H1 (cell line): ENCODE results near the gene HAGH. TPM values are rescaled to one million over a fixed set of nuclear protein-coding genes. Genes with fewer than 3 reads are reported as not detected.

ENCODE experiments used
- CTCF ChIA-PET: fragments of 300-600 bp; sonication (Branson Sonifier 250); formaldehyde crosslinking; loops from one replicate; lab custom pipeline; 2021; ENCODE audit not compliant: partially characterized antibody; lab: Charles Lee
- POLR2A ChIA-PET: fragments of 300-600 bp; sonication (Branson Sonifier 250); formaldehyde crosslinking; loops from one replicate; lab custom pipeline; 2021; ENCODE audit warnings: inconsistent platforms; ENCODE audit not compliant: partially characterized antibody; lab: Charles Lee
- DNase-seq, 2 experiments: peaks; one replicate each; pipeline versions ENCODE4 v3.0.0 to v3.0.0-alpha.2; 2010 to 2022; ENCODE audit warnings: low spot score in 2 of 2, low read depth in 1 of 2, mixed read lengths in 1 of 2
- FAIRE-seq: peaks from 2 replicates; lab custom pipeline; 2011; peaks lifted over from hg19 to GRCh38; lab: Jason Lieb, UNC
- H2AFZ ChIP-seq: 2 replicates; pipeline ENCODE4 v1.8.1; 2012; ENCODE audit warnings: low read length, inconsistent platforms
- H2AK5ac ChIP-seq: 2 replicates; pipeline ENCODE4 v1.6.1; 2013; ENCODE audit warnings: low read depth, low read length
- H2BK120ac ChIP-seq: replicated peaks from 2 replicates; pipeline ENCODE3; 2013; ENCODE audit warnings: low read depth, low read length, inconsistent platforms
- H2BK12ac ChIP-seq: 2 replicates; pipeline ENCODE4 v1.6.1; 2013; ENCODE audit warnings: low read depth, low read length
- H2BK15ac ChIP-seq: 2 replicates; pipeline ENCODE4 v1.6.1; 2013; ENCODE audit warnings: low read length
- H2BK20ac ChIP-seq: 2 replicates; pipeline ENCODE4 v1.6.1; 2013; ENCODE audit warnings: low read length
- H2BK5ac ChIP-seq: 2 replicates; pipeline ENCODE4 v1.6.1; 2013; ENCODE audit warnings: low read depth, low read length
- H3K14ac ChIP-seq: 2 replicates; pipeline ENCODE4 v1.6.1; 2013; ENCODE audit warnings: inconsistent platforms; ENCODE audit not compliant: insufficient read length
- H3K18ac ChIP-seq: 2 replicates; pipeline ENCODE4 v1.6.1; 2013; ENCODE audit warnings: low read length; ENCODE audit errors: extremely low read depth
- H3K23ac ChIP-seq: 2 replicates; pipeline ENCODE4 v1.6.1; 2013; ENCODE audit warnings: inconsistent platforms; ENCODE audit not compliant: insufficient read length
- H3K23me2 ChIP-seq: 2 replicates; pipeline ENCODE4 v1.6.1; 2013; ENCODE audit warnings: low read depth, low read length
- H3K27ac ChIP-seq: 2 replicates; pipeline ENCODE4 v1.6.1; 2011; ENCODE audit warnings: low read depth, low read length, inconsistent platforms
- H3K27me3 ChIP-seq, 4 experiments: replicated peaks in 1 of 4; 1 replicate in 1 of 4; 2 replicates in 3 of 4; pipeline versions ENCODE4 v1.6.1 to v1.8.1; 2011 to 2013; ENCODE audit warnings: low read length in 3 of 4, mild to moderate bottlenecking in 3 of 4, inconsistent platforms in 2 of 4, mixed read lengths in 2 of 4, moderate library complexity in 1 of 4; ENCODE audit not compliant: control insufficient read depth in 3 of 4, insufficient read depth in 3 of 4; ENCODE audit errors: extremely low read depth in 1 of 4
- H3K36me3 ChIP-seq, 4 experiments: 2 replicates each; pipeline versions ENCODE4 v1.6.1 to v1.8.1; 2011 to 2013; ENCODE audit warnings: mild to moderate bottlenecking in 4 of 4, low read length in 3 of 4, moderate library complexity in 2 of 4, control low read depth in 1 of 4, inconsistent platforms in 1 of 4; ENCODE audit not compliant: insufficient read depth in 4 of 4, control insufficient read depth in 2 of 4
- H3K4ac ChIP-seq: replicated peaks from 2 replicates; pipeline ENCODE3; 2013; ENCODE audit warnings: low read length, low read depth, mixed read lengths, inconsistent platforms; ENCODE audit not compliant: insufficient read length
- H3K4me1 ChIP-seq, 4 experiments: replicated peaks in 1 of 4; 1 replicate in 1 of 4; 2 replicates in 3 of 4; pipeline versions ENCODE4 v1.6.1 to v1.8.1; 2011 to 2013; ENCODE audit warnings: low read length in 3 of 4, inconsistent platforms in 2 of 4, mixed read lengths in 1 of 4; ENCODE audit not compliant: insufficient read depth in 4 of 4, control insufficient read depth in 3 of 4
- H3K4me2 ChIP-seq, 2 experiments: 2 replicates each; pipeline versions ENCODE4 v1.6.1 to v1.8.1; 2011 to 2013; ENCODE audit warnings: low read depth in 2 of 2, low read length in 2 of 2, control low read depth in 1 of 2, inconsistent platforms in 1 of 2, mild to moderate bottlenecking in 1 of 2; ENCODE audit not compliant: insufficient read depth in 1 of 2
- H3K4me3 ChIP-seq, 4 experiments: fragments of 200-600, 300-600 bp in 1 of 4; sonication (generic), shearing (Covaris generic), sonication (Bioruptor Twin) in 1 of 4; 2 replicates each; pipeline versions ENCODE4 v1.5.1 to v1.8.1; 2011 to 2016; ENCODE audit warnings: low read length in 4 of 4, low read depth in 3 of 4, control low read depth in 2 of 4, inconsistent platforms in 2 of 4, mild to moderate bottlenecking in 2 of 4, mixed read lengths in 1 of 4, moderate library complexity in 1 of 4; ENCODE audit not compliant: insufficient read depth in 2 of 4; ENCODE audit errors: extremely low read depth in 1 of 4
- H3K56ac ChIP-seq: replicated peaks from 2 replicates; pipeline ENCODE3; 2013; ENCODE audit warnings: low read depth, mild to moderate bottlenecking, mixed read lengths, low read length, inconsistent platforms; ENCODE audit not compliant: insufficient read length
- H3K79me1 ChIP-seq: 2 replicates; pipeline ENCODE4 v1.6.1; 2013; ENCODE audit warnings: low read depth, low read length, control low read depth
- H3K79me2 ChIP-seq, 2 experiments: 2 replicates each; pipeline versions ENCODE4 v1.6.1 to v1.8.1; 2012 to 2013; ENCODE audit warnings: low read length in 2 of 2, mild to moderate bottlenecking in 2 of 2, inconsistent platforms in 1 of 2; ENCODE audit not compliant: insufficient read depth in 2 of 2, control insufficient read depth in 1 of 2
- H3K9ac ChIP-seq, 4 experiments: replicated peaks in 1 of 4; 1 replicate in 1 of 4; 2 replicates in 3 of 4; pipeline versions ENCODE4 v1.6.1 to v1.8.1; 2011 to 2013; ENCODE audit warnings: low read depth in 3 of 4, low read length in 3 of 4, control low read depth in 2 of 4, mild to moderate bottlenecking in 2 of 4, moderate library complexity in 2 of 4, inconsistent platforms in 1 of 4; ENCODE audit errors: extremely low read depth in 1 of 4
- H3K9me3 ChIP-seq, 2 experiments: 2 replicates each; pipeline versions ENCODE4 v1.6.1 to v1.8.1; 2012 to 2013; ENCODE audit warnings: mild to moderate bottlenecking in 2 of 2, moderate library complexity in 2 of 2, control low read depth in 1 of 2, inconsistent platforms in 1 of 2, low read depth in 1 of 2, low read length in 1 of 2, mixed read lengths in 1 of 2; ENCODE audit not compliant: insufficient read depth in 2 of 2
- H4K20me1 ChIP-seq, 2 experiments: replicated peaks in 1 of 2; 2 replicates each; pipeline versions ENCODE3 to v1.8.1; 2011 to 2013; ENCODE audit warnings: inconsistent platforms in 2 of 2, low read length in 2 of 2, mild to moderate bottlenecking in 1 of 2; ENCODE audit not compliant: insufficient read depth in 2 of 2, control insufficient read depth in 1 of 2
- H4K5ac ChIP-seq: 2 replicates; pipeline ENCODE4 v1.6.1; 2013; ENCODE audit warnings: low read length, low read depth, mixed read lengths, inconsistent platforms; ENCODE audit not compliant: insufficient read length
- H4K8ac ChIP-seq: 2 replicates; pipeline ENCODE4 v1.8.0; 2013; ENCODE audit warnings: mild to moderate bottlenecking, moderate library complexity, low read length, inconsistent platforms; ENCODE audit not compliant: insufficient read depth; ENCODE audit errors: extremely low read depth
- H4K91ac ChIP-seq: replicated peaks from 2 replicates; pipeline ENCODE3; 2013; ENCODE audit warnings: low read length, mixed read lengths, inconsistent platforms; ENCODE audit not compliant: insufficient read length
- CHD2 ChIP-seq: IDR thresholded peaks from 2 replicates; pipeline ENCODE4 v1.6.1; 2012; ENCODE audit warnings: low read length, improper control_type of control experiment
- POLR2AphosphoS5 ChIP-seq: IDR thresholded peaks from 2 replicates; pipeline ENCODE4 v1.6.1; 2011; ENCODE audit warnings: low read depth, low read length
- RBBP5 ChIP-seq: IDR thresholded peaks from 2 replicates; pipeline ENCODE4 v1.7.1; 2012; ENCODE audit warnings: low read depth, mild to moderate bottlenecking, inconsistent platforms, low read length, moderate library complexity, borderline replicate concordance
- TAF1 ChIP-seq: IDR thresholded peaks from 2 replicates; pipeline ENCODE4 v1.6.1; 2011; ENCODE audit warnings: mild to moderate bottlenecking, low read depth, low read length
- WGBS, 2 experiments: shearing (Covaris generic) in 1 of 2; methylation state at CpG; one replicate each; pipeline versions ENCODE4 v1.1.6 to v1.1.7; 2013 to 2015; ENCODE audit warnings: low lambda C conversion rate in 2 of 2, mixed read lengths in 2 of 2, inconsistent platforms in 1 of 2, low coverage in 1 of 2, missing lambda C conversion rate in 1 of 2; ENCODE audit not compliant: insufficient replicate concordance in 2 of 2, insufficient coverage in 1 of 2, insufficient read length in 1 of 2; ENCODE audit errors: extremely low coverage in 1 of 2, missing lambda C conversion rate in 1 of 2; 5-methylcytosine and 5-hydroxymethylcytosine counted together
- polyA plus RNA-seq, 7 experiments: library from polyadenylated mRNA; depleted of rRNA in 3 of 7; stranded (reverse) in 5 of 7; unstranded in 2 of 7; fragments of >200 nt in 5 of 7; fragments of 200-250 nt in 2 of 7; gene quantifications; 1 replicate in 5 of 7; 2 replicates in 1 of 7; 4 replicates in 1 of 7; pipeline versions ENCODE4 v1.2.1 to v1.2.3, GENCODE V29; 2011 to 2013; ENCODE audit warnings: missing spikeins in 2 of 7, mixed read lengths in 2 of 7
- total RNA-seq: library from RNA; stranded (reverse); fragmentation: NEBNext Ultra II Directional; extraction: Animal tissue kit (Norgen Biotek cat#: 25700); gene quantifications from 2 replicates; pipeline ENCODE4 v1.2.1, GENCODE V29; 2021

Gene HAGH
- total and polyA plus RNA-seq, 2 of the 8 experiments (the other 6 are each of a cell fraction or from before 2014, with no cell fraction given) = 28.7 to 40.6 TPM

DNA sequence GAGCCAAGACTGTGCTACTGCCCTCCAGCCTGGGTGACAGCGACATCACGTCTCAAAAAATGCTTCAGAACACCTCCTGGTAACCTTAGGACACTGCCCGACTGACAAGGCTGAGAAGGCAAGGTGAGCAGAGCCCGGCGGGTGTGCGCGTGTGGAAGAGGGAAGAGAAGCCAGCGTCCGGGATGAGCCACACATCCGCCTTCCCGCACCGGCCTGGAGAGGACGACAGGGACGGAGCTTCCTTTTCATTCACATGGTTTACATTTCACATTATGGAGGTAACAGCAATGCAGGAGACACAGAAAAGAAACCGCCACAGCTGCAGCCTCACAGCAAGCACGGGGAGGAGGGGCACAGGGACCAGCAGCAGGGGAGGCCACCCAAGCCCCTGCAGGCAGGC lies 16.5 kb downstream of the HAGH start:
- H4K5ac ChIP-seq = no peak overlapping the region
- ChIA-PET CTCF (interaction anchor here (1.0 to 2.0 kb wide), 7 partner anchors 9 to 77 kb away, joined by 3 to 7 read pairs (median 5); partner anchors contain the start of genes IGFALS, NUBP2 and SPSB3), POLR2A (interaction anchor here (1.4 kb wide), 1 partner anchor 151 kb away, joined by 4 read pairs; no protein-coding TSS in a partner anchor)
- FAIRE-seq = no peak
- H3K9ac ChIP-seq = no peak overlapping the region
- H2BK20ac ChIP-seq = no peak overlapping the region
- H3K56ac ChIP-seq = no peak overlapping the region
- DNase-seq = no peak
- no peak overlapping the region for H2BK12ac ChIP-seq
- H2BK120ac ChIP-seq = no peak overlapping the region
- H4K20me1 ChIP-seq = peaks cover 0 to 2% of the 10 kb centered on the region in 2 experiments
- H3K79me2 ChIP-seq = no peaks in the 10 kb centered on the region
- H2AFZ ChIP-seq = no peak overlapping the region
- no peak overlapping the region for H3K4me3 ChIP-seq
- 89% methylated on average over 16 of the region's 16 CpGs; no CpG with 5 or more reads in 1 of the 2 experiments for WGBS, 2 experiments
- H3K4me2 ChIP-seq = no peak overlapping the region
- H4K8ac ChIP-seq = no peak overlapping the region
- H3K4ac ChIP-seq = no peak overlapping the region
- no peak overlapping the region for H2AK5ac ChIP-seq
- H3K9me3 ChIP-seq = peaks cover 2 to 3% of the 10 kb centered on the region in 2 experiments; a peak in 1 of 4 replicates
- no peak overlapping the region for H2BK15ac ChIP-seq
- no peak overlapping the region for H2BK5ac ChIP-seq
- H3K23me2 ChIP-seq = no peaks in the 10 kb centered on the region
- no peaks in the 10 kb centered on the region; a peak in 1 of 8 replicates for H3K36me3 ChIP-seq
- no peaks in the 10 kb centered on the region for H3K27me3 ChIP-seq
- H3K27ac ChIP-seq = no peak overlapping the region
- H3K14ac ChIP-seq = no peak overlapping the region
- H4K91ac ChIP-seq = no peak overlapping the region
- no peaks in the 10 kb centered on the region; a peak in 2 of 7 replicates for H3K4me1 ChIP-seq
- H3K79me1 ChIP-seq = no peaks in the 10 kb centered on the region
- H3K23ac ChIP-seq = no peak overlapping the region
- H3K18ac ChIP-seq = no peak overlapping the region
- no peak for TF ChIP-seq TAF1
- no peak for TF ChIP-seq CHD2
- no peak for TF ChIP-seq RBBP5
- TF ChIP-seq POLR2AphosphoS5 = no peak
